Embryonic facial prominence (tissue), 1 donor: ENCODE data around the gene MRNIP.

Experiments used
- DNase-seq: peaks from one replicate; pipeline ENCODE4 v3.0.0-alpha.2; 2016; ENCODE audit errors: extremely low spot score

Gene MRNIP

GRCh38 chr5:179887802-179888201 lies 29.2 kb upstream of the MRNIP start:
- no peak for DNase-seq

- DNase-seq = no peak
Observed at GRCh38 chr5:179887095-179887494, 28.5 kb upstream of the MRNIP start.

GRCh38 chr5:179886190-179886911 lies 27.7 kb upstream of the MRNIP start:
- no peak for DNase-seq

- DNase-seq = no peak
Observed at GRCh38 chr5:179885491-179886090, 27.0 kb upstream of the MRNIP start.

- DNase-seq = no peak
Observed at GRCh38 chr5:179883163-179883562, 24.5 kb upstream of the MRNIP start.

- no peak for DNase-seq
Observed at GRCh38 chr5:179882338-179882737, 23.7 kb upstream of the MRNIP start.

GRCh38 chr5:179880848-179881590 lies 22.4 kb upstream of the MRNIP start:
- DNase-seq = no peak

GRCh38 chr5:179880066-179880650 lies 21.5 kb upstream of the MRNIP start:
- DNase-seq = no peak

GRCh38 chr5:179879690-179880010 lies 21.0 kb upstream of the MRNIP start:
- DNase-seq = no peak

GRCh38 chr5:179879003-179879689 lies 20.5 kb upstream of the MRNIP start:
- no peak for DNase-seq

- no peak for DNase-seq
Observed at GRCh38 chr5:179878222-179879002, 19.8 kb upstream of the MRNIP start.

GRCh38 chr5:179876610-179876952 lies 18.0 kb upstream of the MRNIP start:
- no peak for DNase-seq

GRCh38 chr5:179875741-179876609 lies 17.4 kb upstream of the MRNIP start:
- no peak for DNase-seq

GRCh38 chr5:179874536-179875292 lies 16.1 kb upstream of the MRNIP start:
- DNase-seq = no peak

- no peak for DNase-seq
Observed at GRCh38 chr5:179874136-179874535, 15.5 kb upstream of the MRNIP start.

- DNase-seq = no peak
Observed at GRCh38 chr5:179873588-179874110, 15.0 kb upstream of the MRNIP start.

- DNase-seq = no peak
Observed at GRCh38 chr5:179872828-179873575, 14.4 kb upstream of the MRNIP start.

GRCh38 chr5:179872055-179872827 lies 13.6 kb upstream of the MRNIP start:
- no peak for DNase-seq
